Thyroid gland (tissue), 4 donors: ENCODE measurements around the gene LCN10.

Source experiments
- CTCF ChIP-seq, 6 experiments: fragments of 200-600 bp in 3 of 6; fragments of 450-650 bp in 3 of 6; sonication (generic) in 3 of 6; IDR thresholded peaks; one replicate each; pipeline ENCODE4 v1.5.1; 2016 to 2019; ENCODE audit warnings: antibody characterized with exemption in 6 of 6, mild to moderate bottlenecking in 2 of 6, inconsistent platforms in 1 of 6, moderate library complexity in 1 of 6
- POLR2A ChIP-seq, 2 donors: fragments of 450-650 bp; IDR thresholded peaks; one replicate each; pipeline ENCODE4 v1.6.1; 2017; ENCODE audit warnings: antibody characterized with exemption in 2 of 2, mild to moderate bottlenecking in 2 of 2, moderate library complexity in 1 of 2

GRCh38 chr9:136728548-136729123, 14.1 kb downstream of the LCN10 start:
- TF ChIP-seq CTCF (IDR thresholded peaks at IDR 0.05) (no peak), POLR2A (IDR thresholded peaks at IDR 0.05) (no peak)
